Activated B cell treated with CpG ODN at 0.5 μM for 24 hours (primary cell): ENCODE measurements around the gene TFF2. TPM values are rescaled to one million over a fixed set of nuclear protein-coding genes. Genes with fewer than 3 reads are reported as not detected.

Experiments
- ATAC-seq: fragments of 200-7000 bp; cut with Tn5 transposase; one replicate; pipeline ENCODE4 v1.10.0; 2021; ENCODE audit warnings: low read depth, mild to moderate bottlenecking, moderate library complexity
- CTCF ChIA-PET: fragments of 350-600 bp; sonication (Branson Sonifier 250); formaldehyde crosslinking; loops from one replicate; lab custom pipeline; 2021; ENCODE audit warnings: antibody characterized with exemption; lab: Charles Lee
- POLR2A ChIA-PET: fragments of 350-600 bp; sonication (Branson Sonifier 250); formaldehyde crosslinking; loops from one replicate; lab custom pipeline; 2021; ENCODE audit warnings: antibody characterized with exemption; lab: Charles Lee
- DNase-seq: peaks from one replicate; pipeline ENCODE4 v3.0.0; 2022
- H3K27ac Mint-ChIP-seq: one replicate; pipeline ENCODE4 v1.8.0; 2020; ENCODE audit warnings: mixed read lengths
- H3K27me3 Mint-ChIP-seq: one replicate; pipeline ENCODE4 v1.8.0; 2021; ENCODE audit warnings: mixed read lengths
- H3K36me3 Mint-ChIP-seq: one replicate; pipeline ENCODE4 v1.8.0; 2021; ENCODE audit warnings: low read depth, mixed read lengths
- H3K4me1 Mint-ChIP-seq: one replicate; pipeline ENCODE4 v1.8.0; 2021; ENCODE audit warnings: mixed read lengths
- H3K4me3 Mint-ChIP-seq: one replicate; pipeline ENCODE4 v1.8.0; 2020; ENCODE audit warnings: mild to moderate bottlenecking, mixed read lengths
- H3K9me3 Mint-ChIP-seq: one replicate; pipeline ENCODE4 v1.8.0; 2020; ENCODE audit warnings: mixed read lengths
- CTCF ChIP-seq: fragments of 200-600 bp; IDR thresholded peaks from one replicate; pipeline ENCODE4 v1.8.0; 2022; ENCODE audit warnings: antibody characterized with exemption, mild to moderate bottlenecking
- intact Hi-C: fragments of 100-400 bp; cut with micrococcal nuclease; formaldehyde crosslinking; loops from one replicate; pipeline ENCODE4 v1.15.1; 2024
- total RNA-seq: library from RNA; stranded (reverse); gene quantifications from 2 replicates; pipeline ENCODE4 v1.2.3, GENCODE V29; 2022

The TFF2 gene
- total RNA-seq, 1 donor from 2014 or later = not detected

- CTCF ChIA-PET = no interaction called here
- Mint-ChIP-seq H3K27ac (no peak overlapping the region), H3K36me3 (no peaks in the 10 kb centered on the region), H3K9me3 (no peaks in the 10 kb centered on the region), H3K4me3 (no peak overlapping the region), H3K27me3 (peaks cover 20% of the 10 kb centered on the region), H3K4me1 (no peaks in the 10 kb centered on the region)
- ATAC-seq (no peak), DNase-seq (no peak)
- POLR2A ChIA-PET = no interaction called here
- intact Hi-C loops = no loop called here
- TF ChIP-seq CTCF = no peak
These were observed 22.6 kb upstream of the TFF2 start for GRCh38 chr21:42373196-42373907.

- H3K4me1 Mint-ChIP-seq = no peaks in the 10 kb centered on the region
- CTCF ChIA-PET = no interaction called here
- intact Hi-C loops = no loop called here
These were observed 20.3 kb upstream of the TFF2 start for GRCh38 chr21:42370894-42371654.

GRCh38 chr21:42369821-42370220, 19.0 kb upstream of the TFF2 start:
- Mint-ChIP-seq H3K27me3 (peaks cover 11% of the 10 kb centered on the region), H3K4me3 (no peak overlapping the region), H3K36me3 (no peaks in the 10 kb centered on the region), H3K4me1 (no peaks in the 10 kb centered on the region), H3K27ac (no peak overlapping the region), H3K9me3 (no peaks in the 10 kb centered on the region)
- TF ChIP-seq CTCF = no peak
- ChIA-PET CTCF (interaction anchor here (0.8 kb wide), 1 partner anchor 23 kb away, joined by 3 read pairs; no protein-coding TSS in a partner anchor), POLR2A (no interaction called here)
- ATAC-seq = no peak
- DNase-seq = no peak
- intact Hi-C loops = no loop called here

More at GRCh38 chr21:42370894-42371654, 20.3 kb upstream of the TFF2 start:
- Mint-ChIP-seq H3K27ac (no peak overlapping the region), H3K27me3 (peaks cover 11% of the 10 kb centered on the region), H3K36me3 (no peaks in the 10 kb centered on the region), H3K4me3 (no peak overlapping the region), H3K9me3 (no peaks in the 10 kb centered on the region)
- POLR2A ChIA-PET = no interaction called here
- DNase-seq (no peak), ATAC-seq (no peak)
- TF ChIP-seq CTCF = no peak

GRCh38 chr21:42367367-42368165, 16.8 kb upstream of the TFF2 start:
- H3K27ac Mint-ChIP-seq = no peak overlapping the region
- H3K36me3 Mint-ChIP-seq = no peaks in the 10 kb centered on the region
- no peak overlapping the region for H3K4me3 Mint-ChIP-seq
- ATAC-seq = no peak
- H3K9me3 Mint-ChIP-seq = no peaks in the 10 kb centered on the region
- no peak for TF ChIP-seq CTCF
- POLR2A ChIA-PET = no interaction called here
- intact Hi-C loops = no loop called here
- peaks cover 24% of the 10 kb centered on the region for H3K27me3 Mint-ChIP-seq
- CTCF ChIA-PET = interaction anchor here (0.5 kb wide), 1 partner anchor 31 kb away, joined by 3 read pairs; no protein-coding TSS in a partner anchor
- H3K4me1 Mint-ChIP-seq = no peaks in the 10 kb centered on the region
- DNase-seq = no peak
